BJ (cell line): ENCODE measurements around the gene MKNK1. TPM values are rescaled to one million over a fixed set of nuclear protein-coding genes. Genes with fewer than 3 reads are reported as not detected.

Source experiments
- CTCF ChIA-PET: fragments of 350-600 bp; formaldehyde crosslinking; extraction: SDS; loops from one replicate; lab custom pipeline; 2021; ENCODE audit warnings: antibody characterized with exemption, inconsistent platforms; lab: Yijun Ruan, JAX
- POLR2A ChIA-PET: fragments of 300-600 bp; sonication (Branson Sonifier 250); formaldehyde crosslinking; extraction: SDS; loops from one replicate; lab custom pipeline; 2021; ENCODE audit warnings: antibody characterized with exemption; lab: Charles Lee
- DNase-seq: peaks from one replicate; pipeline ENCODE4 v3.0.0-alpha.2; 2011; ENCODE audit warnings: low read depth
- H3K27me3 ChIP-seq: 2 replicates; pipeline ENCODE4 v1.6.0; 2011; ENCODE audit warnings: low read length; ENCODE audit not compliant: control insufficient read depth, insufficient read depth
- H3K36me3 ChIP-seq: 2 replicates; pipeline ENCODE4 v1.5.1; 2011; ENCODE audit warnings: low read length; ENCODE audit not compliant: control insufficient read depth, insufficient read depth
- H3K4me3 ChIP-seq: 2 replicates; pipeline ENCODE4 v1.5.1; 2011; ENCODE audit warnings: low read depth, mild to moderate bottlenecking, control low read depth, low read length
- polyA plus RNA-seq: library from polyadenylated mRNA; depleted of rRNA; stranded (reverse); fragments of >200 nt; gene quantifications from 2 replicates; pipeline ENCODE4 v1.2.3, GENCODE V29; 2011
- TF ChIP-seq, protein P1 (sequence below): IDR thresholded peaks from 2 replicates; pipeline ENCODE4 v1.5.1; 2011; ENCODE audit warnings: low read depth, mild to moderate bottlenecking, control low read depth, inconsistent platforms, low read length, moderate library complexity; ENCODE audit not compliant: insufficient read depth

Gene MKNK1
- polyA plus RNA-seq, 1 experiment, result 30.1 TPM

DNA sequence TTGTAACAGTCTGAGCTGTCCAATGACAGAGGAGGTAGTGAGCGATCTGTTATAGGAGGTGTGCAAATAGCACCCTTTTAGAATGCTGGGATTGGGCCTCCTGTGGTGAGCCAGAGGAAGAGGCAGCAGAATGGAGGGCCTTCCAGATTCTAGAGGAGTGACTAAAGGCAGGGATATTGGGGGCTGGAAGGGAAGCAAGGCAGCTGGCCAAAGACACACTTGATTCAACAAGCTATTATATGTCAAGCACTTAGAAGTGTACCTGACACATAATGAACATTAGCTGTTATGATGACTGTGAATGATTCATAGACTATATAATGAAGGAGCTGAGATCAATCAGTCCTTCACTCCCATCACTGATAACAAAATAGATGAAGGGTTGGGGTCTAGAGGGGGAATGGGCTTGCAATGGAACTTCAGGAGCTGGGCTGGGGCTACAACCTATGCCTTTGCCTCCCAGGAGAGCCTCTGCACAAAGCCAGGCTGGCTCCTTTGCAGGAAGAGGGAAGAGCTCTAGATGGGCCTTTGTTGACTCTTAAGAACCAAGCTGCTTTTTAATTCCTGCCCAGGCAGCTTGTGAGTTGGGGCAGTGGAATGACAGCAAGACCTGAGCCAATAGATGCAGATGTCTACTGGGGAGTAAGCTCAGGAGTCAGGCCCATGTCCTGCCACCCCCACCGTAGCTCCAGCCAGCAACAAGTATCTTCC, 2.3 kb upstream of the MKNK1 start:
- peaks cover 4% of the 10 kb centered on the region for H3K36me3 ChIP-seq
- H3K27me3 ChIP-seq, result no peaks in the 10 kb centered on the region
- POLR2A ChIA-PET, result no interaction called here
- DNase-seq, result no peak
- CTCF ChIA-PET, result interaction anchor here (1.1 to 1.4 kb wide), 2 partner anchors 8 to 16 kb away, joined by 3 to 4 read pairs; no protein-coding TSS in a partner anchor
- TF ChIP-seq, protein P1, sequence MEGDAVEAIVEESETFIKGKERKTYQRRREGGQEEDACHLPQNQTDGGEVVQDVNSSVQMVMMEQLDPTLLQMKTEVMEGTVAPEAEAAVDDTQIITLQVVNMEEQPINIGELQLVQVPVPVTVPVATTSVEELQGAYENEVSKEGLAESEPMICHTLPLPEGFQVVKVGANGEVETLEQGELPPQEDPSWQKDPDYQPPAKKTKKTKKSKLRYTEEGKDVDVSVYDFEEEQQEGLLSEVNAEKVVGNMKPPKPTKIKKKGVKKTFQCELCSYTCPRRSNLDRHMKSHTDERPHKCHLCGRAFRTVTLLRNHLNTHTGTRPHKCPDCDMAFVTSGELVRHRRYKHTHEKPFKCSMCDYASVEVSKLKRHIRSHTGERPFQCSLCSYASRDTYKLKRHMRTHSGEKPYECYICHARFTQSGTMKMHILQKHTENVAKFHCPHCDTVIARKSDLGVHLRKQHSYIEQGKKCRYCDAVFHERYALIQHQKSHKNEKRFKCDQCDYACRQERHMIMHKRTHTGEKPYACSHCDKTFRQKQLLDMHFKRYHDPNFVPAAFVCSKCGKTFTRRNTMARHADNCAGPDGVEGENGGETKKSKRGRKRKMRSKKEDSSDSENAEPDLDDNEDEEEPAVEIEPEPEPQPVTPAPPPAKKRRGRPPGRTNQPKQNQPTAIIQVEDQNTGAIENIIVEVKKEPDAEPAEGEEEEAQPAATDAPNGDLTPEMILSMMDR, result no peak
- H3K4me3 ChIP-seq, result no peak overlapping the region

DNA sequence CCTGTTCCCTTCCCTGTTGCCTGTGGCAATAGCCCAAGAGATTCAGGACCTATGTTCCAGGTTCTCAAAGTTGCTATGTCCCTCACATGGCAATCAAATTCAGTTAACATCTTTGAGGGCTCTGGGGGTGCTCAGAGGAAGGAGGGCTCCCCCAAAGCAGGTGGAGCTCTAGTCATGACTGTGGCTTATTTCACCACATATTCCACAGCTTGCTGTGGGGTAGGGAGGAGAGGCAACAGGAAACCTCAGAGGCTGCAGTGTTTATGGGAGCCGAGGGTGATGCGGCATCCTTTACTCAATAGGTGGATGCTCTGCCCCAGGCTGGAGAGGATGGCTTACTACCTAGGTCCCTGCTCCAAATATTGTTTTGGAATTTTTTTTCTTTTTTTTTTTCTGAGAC, 1.2 kb upstream of the MKNK1 start:
- TF ChIP-seq, protein P1, result no peak
- Histone ChIP-seq H3K4me3 (no peak overlapping the region), H3K36me3 (peaks cover 4% of the 10 kb centered on the region), H3K27me3 (no peaks in the 10 kb centered on the region)
- no peak for DNase-seq
- CTCF ChIA-PET, result interaction anchor here (1.0 to 2.5 kb wide), 3 partner anchors 9 to 120 kb away, joined by 3 to 8 read pairs (median 4); no protein-coding TSS in a partner anchor
- POLR2A ChIA-PET, result interaction anchor here (1.9 kb wide), 1 partner anchor 9 kb away, joined by 8 read pairs; no protein-coding TSS in a partner anchor

DNA sequence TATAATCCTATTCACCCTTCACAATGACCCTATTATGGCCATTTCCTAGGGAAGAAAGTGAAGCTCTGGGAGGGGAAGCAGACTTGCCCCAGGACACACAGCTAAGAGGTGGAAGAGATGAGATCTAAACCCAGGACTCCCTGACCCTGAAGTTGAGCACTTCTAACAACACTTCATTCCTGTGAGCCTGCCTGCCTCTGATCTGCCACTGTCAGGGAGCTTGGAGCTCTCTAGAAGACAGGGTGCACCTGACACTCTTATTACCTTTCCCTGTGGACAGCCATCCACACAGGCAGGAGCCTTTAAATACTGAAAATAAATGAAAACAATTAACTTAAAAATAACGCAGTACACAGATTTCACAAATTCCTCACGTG, 599 bp downstream of the MKNK1 start:
- POLR2A ChIA-PET, result no interaction called here
- CTCF ChIA-PET, result interaction anchor here (0.9 to 2.5 kb wide), 4 partner anchors 39 to 76 kb away, joined by 3 to 8 read pairs (median 4); no protein-coding TSS in a partner anchor

DNA sequence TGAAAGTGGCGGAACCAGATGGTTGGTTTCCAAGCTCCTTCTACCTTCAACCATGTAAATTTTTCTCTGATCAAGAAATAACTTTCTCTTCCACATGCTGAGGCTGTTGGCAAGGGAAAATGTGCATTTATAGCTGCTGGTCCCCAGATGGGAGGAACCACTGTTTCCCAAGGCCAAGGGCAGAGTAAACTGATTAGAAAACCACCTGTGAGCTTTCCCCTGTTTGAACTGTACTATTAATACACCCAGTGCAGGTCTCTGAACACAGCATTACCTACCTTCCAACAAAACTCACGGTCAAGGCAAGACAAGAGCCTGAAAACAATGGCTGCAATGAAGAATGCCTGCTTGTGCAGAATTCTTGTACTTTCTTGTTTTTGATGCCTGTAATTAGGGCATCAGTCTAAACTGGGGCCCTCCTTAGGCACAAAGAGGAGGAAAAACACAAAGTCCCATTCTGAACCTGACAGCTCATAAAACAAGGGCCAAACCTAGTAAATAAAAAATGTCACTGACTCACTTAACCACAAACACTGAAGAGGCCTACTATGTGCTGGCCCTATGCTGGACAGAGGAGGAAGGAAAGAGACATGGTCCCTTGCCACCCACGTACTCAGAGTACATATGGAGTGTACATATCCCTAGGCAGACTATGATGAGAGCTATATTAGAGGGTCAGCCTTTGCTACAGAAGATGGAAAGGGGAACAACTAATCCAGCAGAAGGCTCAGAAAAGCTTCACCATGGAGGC, 2.6 kb downstream of the MKNK1 start:
- POLR2A ChIA-PET, result no interaction called here
- CTCF ChIA-PET, result interaction anchor here (0.6 to 1.7 kb wide), 4 partner anchors 11 to 244 kb away, joined by 3 to 5 read pairs (median 4); no protein-coding TSS in a partner anchor
- Histone ChIP-seq H3K36me3 (0 out of 2 replicates have a peak, but pooled peaks cover 1% of the 10 kb centered on the region), H3K27me3 (no peaks in the 10 kb centered on the region), H3K4me3 (no peak overlapping the region)
- DNase-seq, result no peak
- TF ChIP-seq, protein P1, result no peak

More for the DNA sequence above, 599 bp downstream of the MKNK1 start:
- DNase-seq, result no peak
- TF ChIP-seq, protein P1, result no peak
- Histone ChIP-seq H3K27me3 (no peaks in the 10 kb centered on the region), H3K4me3 (peak overlapping the region; percentile 96), H3K36me3 (0 out of 2 replicates have a peak, but pooled peaks cover 2% of the 10 kb centered on the region)
